GM23338 (cell line): ENCODE measurements around the gene FRS2. TPM values are rescaled to one million over a fixed set of nuclear protein-coding genes. Genes with fewer than 3 reads are reported as not detected.

Source experiments
- ATAC-seq: fragments of 200-7000 bp; cut with Tn5 transposase; 3 replicates; pipeline ENCODE4 v1.9.1; 2020
- DNase-seq: peaks from one replicate; pipeline ENCODE4 v3.0.0-alpha.2; 2015; ENCODE audit warnings: low spot score
- H2AFZ ChIP-seq: fragments of 200-600 bp; sonication (generic); 2 replicates; pipeline ENCODE4 v1.8.0; 2016; ENCODE audit warnings: antibody characterized with exemption, mild to moderate bottlenecking, moderate library complexity
- H3F3A ChIP-seq: fragments of 200-600 bp; sonication (generic); replicated peaks from 2 replicates; pipeline ENCODE4 v1.8.0; 2017; ENCODE audit warnings: antibody characterized with exemption, mixed run types, low read depth
- H3K27ac ChIP-seq: fragments of 200-600 bp; sonication (generic); 2 replicates; pipeline ENCODE4 v1.6.1; 2016; ENCODE audit warnings: low read depth
- H3K27me3 ChIP-seq: fragments of 200-600 bp; sonication (generic); 2 replicates; pipeline ENCODE4 v1.8.0; 2016; ENCODE audit warnings: mild to moderate bottlenecking, mixed run types, moderate library complexity; ENCODE audit not compliant: insufficient read depth
- H3K36me3 ChIP-seq: fragments of 200-600 bp; sonication (generic); 2 replicates; pipeline ENCODE4 v1.8.0; 2016; ENCODE audit warnings: mild to moderate bottlenecking; ENCODE audit not compliant: insufficient read depth
- H3K4me1 ChIP-seq: fragments of 200-600 bp; sonication (generic); 2 replicates; pipeline ENCODE4 v1.8.0; 2016; ENCODE audit warnings: mild to moderate bottlenecking, moderate library complexity; ENCODE audit not compliant: insufficient read depth
- H3K4me2 ChIP-seq: fragments of 200-600 bp; sonication (generic); 2 replicates; pipeline ENCODE4 v1.7.1; 2017; ENCODE audit warnings: mixed run types
- H3K4me3 ChIP-seq: fragments of 200-600 bp; sonication (generic); 2 replicates; pipeline ENCODE4 v1.6.1; 2016; ENCODE audit warnings: mixed run types
- H3K79me2 ChIP-seq: fragments of 200-600 bp; sonication (generic); replicated peaks from 2 replicates; pipeline ENCODE4 v1.8.0; 2017; ENCODE audit warnings: mild to moderate bottlenecking; ENCODE audit not compliant: insufficient read depth
- H3K9me2 ChIP-seq: fragments of 200-600 bp; sonication (generic); 2 replicates; pipeline ENCODE4 v1.8.0; 2017; ENCODE audit not compliant: insufficient read depth
- H4K20me1 ChIP-seq: fragments of 200-600 bp; sonication (generic); replicated peaks from 2 replicates; pipeline ENCODE4 v1.8.0; 2017; ENCODE audit warnings: mild to moderate bottlenecking; ENCODE audit not compliant: insufficient read depth
- H3K27ac Mint-ChIP-seq: 2 replicates; pipeline ENCODE4 v1.8.0; 2020; ENCODE audit warnings: inconsistent platforms, mild to moderate bottlenecking, moderate library complexity, mixed read lengths
- H3K27me3 Mint-ChIP-seq: 3 replicates; pipeline ENCODE4 v1.8.0; 2022; ENCODE audit warnings: low read depth, mild to moderate bottlenecking, moderate library complexity, mixed read lengths, inconsistent platforms; ENCODE audit not compliant: insufficient read depth, poor library complexity
- H3K36me3 Mint-ChIP-seq: 3 replicates; pipeline ENCODE4 v1.8.0; 2021; ENCODE audit warnings: low read depth, mild to moderate bottlenecking, inconsistent platforms, moderate library complexity, mixed read lengths
- H3K4me1 Mint-ChIP-seq: 3 replicates; pipeline ENCODE4 v1.8.0; 2020; ENCODE audit warnings: mild to moderate bottlenecking, inconsistent platforms, mixed read lengths
- H3K4me3 Mint-ChIP-seq: 3 replicates; pipeline ENCODE4 v1.8.0; 2021; ENCODE audit warnings: moderate library complexity, mild to moderate bottlenecking, inconsistent platforms, mixed read lengths
- H3K9me3 Mint-ChIP-seq: 3 replicates; pipeline ENCODE4 v1.8.0; 2020; ENCODE audit warnings: moderate library complexity, mild to moderate bottlenecking, inconsistent platforms, mixed read lengths
- CREB1 ChIP-seq: fragments of 250-450 bp; sonication (Bioruptor Pico); IDR thresholded peaks from 2 replicates; pipeline ENCODE4 v1.5.0; 2020; ENCODE audit warnings: low read depth, mild to moderate bottlenecking, moderate library complexity
- EZH2 ChIP-seq: fragments of 200-600 bp; sonication (generic); IDR thresholded peaks from one replicate; pipeline ENCODE4 v1.8.0; 2017; ENCODE audit warnings: antibody characterized with exemption, mild to moderate bottlenecking, low read depth; ENCODE audit not compliant: unreplicated experiment
- JUNB ChIP-seq: IDR thresholded peaks from one replicate; pipeline ENCODE4 v1.6.1; 2016; ENCODE audit warnings: antibody characterized with exemption; ENCODE audit not compliant: unreplicated experiment
- NANOG ChIP-seq: IDR thresholded peaks from 2 replicates; pipeline ENCODE4 v1.6.1; 2016; ENCODE audit warnings: antibody characterized with exemption, borderline replicate concordance
- POLR2AphosphoS5 ChIP-seq: IDR thresholded peaks from 2 replicates; pipeline ENCODE4 v1.6.1; 2016; ENCODE audit warnings: antibody characterized with exemption, low read depth
- STAT1 ChIP-seq: IDR thresholded peaks from one replicate; pipeline ENCODE4 v1.6.1; 2016; ENCODE audit warnings: antibody characterized with exemption; ENCODE audit not compliant: unreplicated experiment
- ZNF114 ChIP-seq: fragments of 250-450 bp; sonication (Bioruptor Pico); IDR thresholded peaks from 2 replicates; pipeline ENCODE4 v1.5.0; 2020; ENCODE audit warnings: mild to moderate bottlenecking, moderate library complexity
- ZNF331 ChIP-seq: fragments of 250-450 bp; sonication (Bioruptor Pico); IDR thresholded peaks from 2 replicates; pipeline ENCODE4 v1.5.0; 2020; ENCODE audit warnings: low read depth, mild to moderate bottlenecking, moderate library complexity
- polyA plus RNA-seq: library from polyadenylated mRNA; unstranded; fragments of >200 nt; fragmentation: Nextera tagmentation; extraction: Ambion mirVana; gene quantifications from 2 replicates; pipeline ENCODE4 v1.2.1, GENCODE V29; 2016
- total RNA-seq: library from RNA; depleted of rRNA; stranded (reverse); fragments of >200 nt; shearing (Covaris generic); gene quantifications from 2 replicates; pipeline ENCODE4 v1.2.3, GENCODE V29; 2014
- TF ChIP-seq, protein P1 (sequence below): IDR thresholded peaks from one replicate; pipeline ENCODE4 v1.6.1; 2018; ENCODE audit warnings: antibody characterized with exemption; ENCODE audit not compliant: unreplicated experiment
- TF ChIP-seq, protein P2 (sequence below): IDR thresholded peaks from 2 replicates; pipeline ENCODE4 v1.6.1; 2016; ENCODE audit warnings: antibody characterized with exemption
- TF ChIP-seq, protein P3 (sequence below), 2 experiments: fragments of 200-600 bp in 1 of 2; sonication (generic) in 1 of 2; conservative IDR thresholded peaks; 2 replicates each; pipeline versions ENCODE4 v1.5.1 to v1.6.1; 2016 to 2017; ENCODE audit warnings: antibody characterized with exemption in 2 of 2, low read depth in 2 of 2, mild to moderate bottlenecking in 2 of 2, moderate library complexity in 1 of 2

The FRS2 gene
- total and polyA plus RNA-seq, 2 experiments from 2014 or later = 34.3 to 45.0 TPM

DNA sequence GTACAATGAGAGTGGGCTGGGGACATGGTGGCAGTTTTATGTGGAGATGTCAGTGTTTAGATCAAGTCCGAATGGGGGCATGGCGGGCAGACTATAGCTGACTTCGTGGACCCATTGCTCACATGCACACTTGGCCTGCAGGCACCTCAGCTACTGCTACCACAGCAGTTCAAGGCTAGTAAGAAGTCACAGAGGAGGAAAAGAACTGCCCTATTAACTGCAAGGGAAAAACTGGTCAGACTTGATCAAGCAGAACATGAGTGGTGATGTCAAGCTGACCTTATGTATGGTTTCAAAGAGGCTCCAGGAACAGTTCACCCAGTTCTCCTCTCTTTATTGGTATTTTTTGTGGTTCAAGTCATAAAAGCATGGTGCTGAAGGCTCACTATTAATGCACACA is 30.2 kb upstream of the FRS2 start:
- ATAC-seq = no peak
- no peaks in the 10 kb centered on the region for H3K79me2 ChIP-seq
- no peaks in the 10 kb centered on the region for H3F3A ChIP-seq
- Mint-ChIP-seq H3K27ac (no peak overlapping the region), H3K4me1 (no peaks in the 10 kb centered on the region), H3K4me3 (no peak overlapping the region), H3K9me3 (no peaks in the 10 kb centered on the region), H3K36me3 (no peaks in the 10 kb centered on the region), H3K27me3 (peaks cover 8% of the 10 kb centered on the region)
- H3K27me3 ChIP-seq = no peaks in the 10 kb centered on the region
- H3K27ac ChIP-seq = no peak overlapping the region
- no peak overlapping the region for H3K4me3 ChIP-seq
- TF ChIP-seq, protein P1, sequence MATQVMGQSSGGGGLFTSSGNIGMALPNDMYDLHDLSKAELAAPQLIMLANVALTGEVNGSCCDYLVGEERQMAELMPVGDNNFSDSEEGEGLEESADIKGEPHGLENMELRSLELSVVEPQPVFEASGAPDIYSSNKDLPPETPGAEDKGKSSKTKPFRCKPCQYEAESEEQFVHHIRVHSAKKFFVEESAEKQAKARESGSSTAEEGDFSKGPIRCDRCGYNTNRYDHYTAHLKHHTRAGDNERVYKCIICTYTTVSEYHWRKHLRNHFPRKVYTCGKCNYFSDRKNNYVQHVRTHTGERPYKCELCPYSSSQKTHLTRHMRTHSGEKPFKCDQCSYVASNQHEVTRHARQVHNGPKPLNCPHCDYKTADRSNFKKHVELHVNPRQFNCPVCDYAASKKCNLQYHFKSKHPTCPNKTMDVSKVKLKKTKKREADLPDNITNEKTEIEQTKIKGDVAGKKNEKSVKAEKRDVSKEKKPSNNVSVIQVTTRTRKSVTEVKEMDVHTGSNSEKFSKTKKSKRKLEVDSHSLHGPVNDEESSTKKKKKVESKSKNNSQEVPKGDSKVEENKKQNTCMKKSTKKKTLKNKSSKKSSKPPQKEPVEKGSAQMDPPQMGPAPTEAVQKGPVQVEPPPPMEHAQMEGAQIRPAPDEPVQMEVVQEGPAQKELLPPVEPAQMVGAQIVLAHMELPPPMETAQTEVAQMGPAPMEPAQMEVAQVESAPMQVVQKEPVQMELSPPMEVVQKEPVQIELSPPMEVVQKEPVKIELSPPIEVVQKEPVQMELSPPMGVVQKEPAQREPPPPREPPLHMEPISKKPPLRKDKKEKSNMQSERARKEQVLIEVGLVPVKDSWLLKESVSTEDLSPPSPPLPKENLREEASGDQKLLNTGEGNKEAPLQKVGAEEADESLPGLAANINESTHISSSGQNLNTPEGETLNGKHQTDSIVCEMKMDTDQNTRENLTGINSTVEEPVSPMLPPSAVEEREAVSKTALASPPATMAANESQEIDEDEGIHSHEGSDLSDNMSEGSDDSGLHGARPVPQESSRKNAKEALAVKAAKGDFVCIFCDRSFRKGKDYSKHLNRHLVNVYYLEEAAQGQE = no peak
- no peak for TF ChIP-seq NANOG
- TF ChIP-seq POLR2AphosphoS5 = no peak
- TF ChIP-seq EZH2 = no peak
- TF ChIP-seq ZNF331 = no peak
- no peak overlapping the region for H3K4me2 ChIP-seq
- H3K36me3 ChIP-seq = no peaks in the 10 kb centered on the region
- 0 out of 2 replicates have a peak overlapping the region, but pooled peaks have one; percentile 28 for H2AFZ ChIP-seq
- H4K20me1 ChIP-seq = no peaks in the 10 kb centered on the region
- H3K9me2 ChIP-seq = peaks cover 4% of the 10 kb centered on the region; the same call in 1 of the 2 replicates
- DNase-seq = no peak
- H3K4me1 ChIP-seq = peaks cover 3% of the 10 kb centered on the region; the same call in 1 of the 2 replicates

DNA sequence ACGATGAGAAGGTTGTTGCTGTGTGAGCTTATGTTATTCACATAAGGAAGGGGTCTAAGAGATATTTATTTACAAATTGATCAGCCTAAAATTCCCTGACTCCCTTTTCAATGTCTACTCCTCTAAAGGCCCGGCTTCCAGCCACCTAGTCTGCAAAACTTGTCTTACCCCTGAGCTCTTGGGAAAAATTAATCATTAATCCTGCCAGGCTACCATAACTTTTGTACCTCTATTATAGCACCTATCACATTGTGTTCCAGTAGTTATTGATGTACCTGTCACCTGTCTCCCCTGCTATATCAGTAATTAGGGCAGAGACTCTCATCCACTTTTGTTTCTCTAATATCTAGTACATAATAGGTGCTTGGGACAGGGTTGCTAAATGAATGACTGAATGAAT is 29.3 kb upstream of the FRS2 start:
- H2AFZ ChIP-seq = no peak overlapping the region
- no peaks in the 10 kb centered on the region for H3K9me3 Mint-ChIP-seq
- H3K4me1 ChIP-seq = peaks cover 3% of the 10 kb centered on the region; the same call in 1 of the 2 replicates
- no peaks in the 10 kb centered on the region for H3K27me3 ChIP-seq
- ATAC-seq (no peak), DNase-seq (no peak)
- no peak overlapping the region for H3K4me3 Mint-ChIP-seq
- no peaks in the 10 kb centered on the region for H3K79me2 ChIP-seq
- H3K27ac ChIP-seq = no peak overlapping the region
- H3K27me3 Mint-ChIP-seq = peaks cover 11% of the 10 kb centered on the region
- H3K4me1 Mint-ChIP-seq = no peaks in the 10 kb centered on the region
- no peak overlapping the region for H3K4me3 ChIP-seq
- peaks cover 4% of the 10 kb centered on the region; the same call in 1 of the 2 replicates for H3K9me2 ChIP-seq
- H3K27ac Mint-ChIP-seq = no peak overlapping the region
- H3K36me3 ChIP-seq = no peaks in the 10 kb centered on the region
- no peaks in the 10 kb centered on the region for H3K36me3 Mint-ChIP-seq
- TF ChIP-seq STAT1 = no peak
- no peak overlapping the region for H3K4me2 ChIP-seq
- no peaks in the 10 kb centered on the region for H3F3A ChIP-seq
- no peaks in the 10 kb centered on the region for H4K20me1 ChIP-seq

DNA sequence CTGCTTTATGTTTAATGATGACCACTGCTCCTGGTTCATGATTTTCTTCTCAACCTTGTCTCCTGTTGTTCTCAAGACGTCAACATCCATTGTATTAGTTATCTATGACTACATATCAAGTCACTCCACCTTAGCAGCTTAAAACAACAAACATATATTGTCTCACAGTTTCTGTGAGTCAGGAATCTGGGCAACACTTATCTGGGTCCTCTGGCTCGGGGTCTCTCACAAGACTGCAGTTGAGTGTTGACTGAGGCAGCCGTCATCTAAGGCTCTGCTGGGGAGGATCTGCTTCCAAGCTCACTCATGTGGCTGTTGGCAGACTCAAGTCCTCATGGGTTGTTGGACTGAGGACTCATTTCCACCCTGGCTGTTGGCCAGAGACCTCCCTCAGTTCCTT is 27.3 kb upstream of the FRS2 start:
- H3F3A ChIP-seq = no peaks in the 10 kb centered on the region
- H3K36me3 ChIP-seq = no peaks in the 10 kb centered on the region
- H3K9me3 Mint-ChIP-seq = no peaks in the 10 kb centered on the region
- H3K27ac Mint-ChIP-seq = no peak overlapping the region
- peaks cover 7% of the 10 kb centered on the region for H3K27me3 Mint-ChIP-seq
- peaks cover 3% of the 10 kb centered on the region; the same call in 1 of the 2 replicates for H3K4me1 ChIP-seq
- ATAC-seq (no peak), DNase-seq (no peak)
- H3K36me3 Mint-ChIP-seq = no peaks in the 10 kb centered on the region
- H3K9me2 ChIP-seq = peaks cover 4% of the 10 kb centered on the region; the same call in 1 of the 2 replicates
- H3K4me3 Mint-ChIP-seq = no peak overlapping the region
- H3K27me3 ChIP-seq = no peaks in the 10 kb centered on the region
- H4K20me1 ChIP-seq = no peaks in the 10 kb centered on the region
- no peak overlapping the region for H3K4me3 ChIP-seq
- H2AFZ ChIP-seq = no peak overlapping the region
- H3K4me2 ChIP-seq = no peak overlapping the region
- H3K79me2 ChIP-seq = no peaks in the 10 kb centered on the region
- no peak overlapping the region for H3K27ac ChIP-seq
- no peaks in the 10 kb centered on the region for H3K4me1 Mint-ChIP-seq
- no peak for TF ChIP-seq JUNB
- TF ChIP-seq, protein P2, sequence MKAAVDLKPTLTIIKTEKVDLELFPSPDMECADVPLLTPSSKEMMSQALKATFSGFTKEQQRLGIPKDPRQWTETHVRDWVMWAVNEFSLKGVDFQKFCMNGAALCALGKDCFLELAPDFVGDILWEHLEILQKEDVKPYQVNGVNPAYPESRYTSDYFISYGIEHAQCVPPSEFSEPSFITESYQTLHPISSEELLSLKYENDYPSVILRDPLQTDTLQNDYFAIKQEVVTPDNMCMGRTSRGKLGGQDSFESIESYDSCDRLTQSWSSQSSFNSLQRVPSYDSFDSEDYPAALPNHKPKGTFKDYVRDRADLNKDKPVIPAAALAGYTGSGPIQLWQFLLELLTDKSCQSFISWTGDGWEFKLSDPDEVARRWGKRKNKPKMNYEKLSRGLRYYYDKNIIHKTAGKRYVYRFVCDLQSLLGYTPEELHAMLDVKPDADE = no peak
- no peak for TF ChIP-seq ZNF331
- no peak for TF ChIP-seq ZNF114 (CRISPR knock-in tag)
- no peak for TF ChIP-seq CREB1 (CRISPR knock-in tag)
- TF ChIP-seq, protein P3, sequence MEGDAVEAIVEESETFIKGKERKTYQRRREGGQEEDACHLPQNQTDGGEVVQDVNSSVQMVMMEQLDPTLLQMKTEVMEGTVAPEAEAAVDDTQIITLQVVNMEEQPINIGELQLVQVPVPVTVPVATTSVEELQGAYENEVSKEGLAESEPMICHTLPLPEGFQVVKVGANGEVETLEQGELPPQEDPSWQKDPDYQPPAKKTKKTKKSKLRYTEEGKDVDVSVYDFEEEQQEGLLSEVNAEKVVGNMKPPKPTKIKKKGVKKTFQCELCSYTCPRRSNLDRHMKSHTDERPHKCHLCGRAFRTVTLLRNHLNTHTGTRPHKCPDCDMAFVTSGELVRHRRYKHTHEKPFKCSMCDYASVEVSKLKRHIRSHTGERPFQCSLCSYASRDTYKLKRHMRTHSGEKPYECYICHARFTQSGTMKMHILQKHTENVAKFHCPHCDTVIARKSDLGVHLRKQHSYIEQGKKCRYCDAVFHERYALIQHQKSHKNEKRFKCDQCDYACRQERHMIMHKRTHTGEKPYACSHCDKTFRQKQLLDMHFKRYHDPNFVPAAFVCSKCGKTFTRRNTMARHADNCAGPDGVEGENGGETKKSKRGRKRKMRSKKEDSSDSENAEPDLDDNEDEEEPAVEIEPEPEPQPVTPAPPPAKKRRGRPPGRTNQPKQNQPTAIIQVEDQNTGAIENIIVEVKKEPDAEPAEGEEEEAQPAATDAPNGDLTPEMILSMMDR (conservative IDR thresholded peaks at IDR 0.05; ENCODE audit: low read depth in 2 of 2) = no peak
